K562 treated with DMSO at 1 percent for 48 hours (cell line): ENCODE data around the gene OBSCN. TPM values are rescaled to one million over a fixed set of nuclear protein-coding genes. Genes with fewer than 3 reads are reported as not detected.

ENCODE experiments used
- total RNA-seq: library from RNA; unstranded; fragments of 300-600 nt; gene quantifications from 2 replicates; pipeline ENCODE4 v1.2.3, GENCODE V29; 2022; ENCODE audit warnings: low replicate concordance; ENCODE audit errors: extremely low read depth

OBSCN gene, protein sequence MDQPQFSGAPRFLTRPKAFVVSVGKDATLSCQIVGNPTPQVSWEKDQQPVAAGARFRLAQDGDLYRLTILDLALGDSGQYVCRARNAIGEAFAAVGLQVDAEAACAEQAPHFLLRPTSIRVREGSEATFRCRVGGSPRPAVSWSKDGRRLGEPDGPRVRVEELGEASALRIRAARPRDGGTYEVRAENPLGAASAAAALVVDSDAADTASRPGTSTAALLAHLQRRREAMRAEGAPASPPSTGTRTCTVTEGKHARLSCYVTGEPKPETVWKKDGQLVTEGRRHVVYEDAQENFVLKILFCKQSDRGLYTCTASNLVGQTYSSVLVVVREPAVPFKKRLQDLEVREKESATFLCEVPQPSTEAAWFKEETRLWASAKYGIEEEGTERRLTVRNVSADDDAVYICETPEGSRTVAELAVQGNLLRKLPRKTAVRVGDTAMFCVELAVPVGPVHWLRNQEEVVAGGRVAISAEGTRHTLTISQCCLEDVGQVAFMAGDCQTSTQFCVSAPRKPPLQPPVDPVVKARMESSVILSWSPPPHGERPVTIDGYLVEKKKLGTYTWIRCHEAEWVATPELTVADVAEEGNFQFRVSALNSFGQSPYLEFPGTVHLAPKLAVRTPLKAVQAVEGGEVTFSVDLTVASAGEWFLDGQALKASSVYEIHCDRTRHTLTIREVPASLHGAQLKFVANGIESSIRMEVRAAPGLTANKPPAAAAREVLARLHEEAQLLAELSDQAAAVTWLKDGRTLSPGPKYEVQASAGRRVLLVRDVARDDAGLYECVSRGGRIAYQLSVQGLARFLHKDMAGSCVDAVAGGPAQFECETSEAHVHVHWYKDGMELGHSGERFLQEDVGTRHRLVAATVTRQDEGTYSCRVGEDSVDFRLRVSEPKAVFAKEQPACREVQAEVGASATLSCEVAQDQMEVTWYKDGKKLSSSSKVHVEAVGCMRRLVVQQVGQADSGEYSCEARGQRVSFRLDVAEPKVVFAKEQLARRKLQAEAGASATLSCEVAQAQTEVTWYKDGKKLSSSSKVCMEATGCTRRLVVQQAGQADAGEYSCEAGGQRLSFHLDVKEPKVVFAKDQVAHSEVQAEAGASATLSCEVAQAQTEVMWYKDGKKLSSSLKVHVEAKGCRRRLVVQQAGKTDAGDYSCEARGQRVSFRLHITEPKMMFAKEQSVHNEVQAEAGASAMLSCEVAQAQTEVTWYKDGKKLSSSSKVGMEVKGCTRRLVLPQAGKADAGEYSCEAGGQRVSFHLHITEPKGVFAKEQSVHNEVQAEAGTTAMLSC (N-terminal part only)
- total RNA-seq: not detected in 2 replicates

DNA sequence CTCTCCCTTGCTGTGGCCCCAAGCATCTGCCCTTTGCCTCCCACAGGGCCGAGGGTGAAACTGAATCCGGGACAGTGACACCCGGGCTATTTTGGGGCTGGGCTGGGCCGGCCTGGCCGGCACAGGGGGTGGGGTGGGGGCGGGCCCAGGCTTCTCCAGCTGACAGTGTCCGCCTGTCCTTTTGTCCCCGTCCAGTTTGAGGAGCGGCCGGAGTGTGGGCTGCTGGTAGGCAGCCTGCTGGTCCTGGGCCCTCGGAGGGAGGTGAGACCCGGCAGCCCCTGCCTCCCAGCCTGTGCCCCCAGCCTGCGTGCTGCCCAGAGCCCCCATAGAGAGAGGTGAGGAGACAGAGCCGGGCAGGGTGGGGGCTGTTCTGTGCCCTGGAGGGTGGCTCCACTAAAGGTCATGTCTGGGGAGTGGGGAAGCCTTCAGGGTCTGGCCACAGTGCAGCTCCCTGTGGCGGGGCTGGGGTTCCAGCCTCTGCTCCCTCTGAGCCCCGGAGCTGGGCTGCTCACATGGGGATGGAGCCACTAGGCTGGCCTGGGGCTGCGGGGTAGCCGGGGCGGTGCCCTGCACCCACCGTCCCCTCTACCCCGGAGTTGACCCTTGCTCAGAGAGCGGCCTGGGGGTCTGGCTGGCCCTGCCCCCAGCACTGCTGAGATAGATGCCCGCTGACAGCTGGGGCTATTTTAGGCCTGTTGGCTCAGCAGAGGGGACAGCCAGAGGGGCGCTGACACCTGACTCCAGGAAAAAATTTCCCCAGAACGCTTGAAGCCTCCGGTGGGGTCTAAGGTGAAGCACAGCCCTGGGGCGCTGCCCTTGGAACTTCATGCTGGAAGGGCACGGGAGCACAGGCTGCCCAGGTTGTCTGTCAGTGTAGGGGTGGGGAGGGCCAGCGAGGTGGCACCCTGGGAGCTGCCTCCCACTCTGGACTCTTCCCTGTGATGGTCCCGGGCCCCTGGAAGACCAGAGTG lies at the start of gene OBSCN:
OBSCN (plus strand) TSS at position 194 of the 971 bp plus-strand sequence. CDS start 3,740 bp downstream, outside the sequence.

DNA sequence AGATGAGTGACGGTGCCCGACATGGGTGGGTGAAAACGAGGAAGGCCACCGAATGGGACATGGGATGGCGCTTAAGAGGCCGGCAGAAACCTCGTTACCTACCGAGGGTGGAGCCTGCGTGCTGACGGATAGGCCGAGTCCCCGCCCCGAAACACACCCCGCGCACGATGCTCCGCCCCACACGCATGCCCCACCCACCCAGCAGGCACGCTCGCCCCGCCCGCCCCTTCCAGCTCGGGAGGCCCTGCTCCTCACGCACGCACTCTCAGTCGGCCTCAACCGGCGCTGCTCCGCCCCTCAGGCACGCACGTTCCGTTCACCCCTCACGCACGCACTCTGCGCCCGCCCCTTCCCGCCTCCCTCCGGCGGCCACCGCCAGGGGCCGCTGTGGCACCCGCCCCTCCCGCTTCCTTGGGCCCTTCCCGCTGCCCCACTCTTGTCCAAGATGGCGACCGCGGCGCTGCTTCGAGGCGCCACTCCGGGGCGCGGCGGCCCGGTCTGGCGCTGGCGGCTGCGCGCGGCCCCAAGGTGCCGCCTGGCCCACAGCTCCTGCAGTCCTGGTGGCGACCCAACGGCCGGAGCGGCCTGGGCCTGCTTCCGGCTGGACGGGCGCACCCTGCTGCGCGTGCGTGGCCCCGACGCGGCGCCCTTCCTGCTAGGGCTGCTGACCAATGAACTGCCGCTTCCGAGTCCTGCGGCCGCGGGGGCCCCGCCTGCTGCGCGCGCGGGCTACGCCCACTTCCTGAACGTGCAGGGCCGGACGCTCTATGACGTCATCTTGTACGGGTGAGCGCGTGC lies 42.3 kb upstream of the OBSCN start, which contains the start of gene IBA57:
IBA57 (plus strand) TSS at position 433 of the 798 bp plus-strand sequence; CDS start at position 446, 13 bp downstream.

DNA sequence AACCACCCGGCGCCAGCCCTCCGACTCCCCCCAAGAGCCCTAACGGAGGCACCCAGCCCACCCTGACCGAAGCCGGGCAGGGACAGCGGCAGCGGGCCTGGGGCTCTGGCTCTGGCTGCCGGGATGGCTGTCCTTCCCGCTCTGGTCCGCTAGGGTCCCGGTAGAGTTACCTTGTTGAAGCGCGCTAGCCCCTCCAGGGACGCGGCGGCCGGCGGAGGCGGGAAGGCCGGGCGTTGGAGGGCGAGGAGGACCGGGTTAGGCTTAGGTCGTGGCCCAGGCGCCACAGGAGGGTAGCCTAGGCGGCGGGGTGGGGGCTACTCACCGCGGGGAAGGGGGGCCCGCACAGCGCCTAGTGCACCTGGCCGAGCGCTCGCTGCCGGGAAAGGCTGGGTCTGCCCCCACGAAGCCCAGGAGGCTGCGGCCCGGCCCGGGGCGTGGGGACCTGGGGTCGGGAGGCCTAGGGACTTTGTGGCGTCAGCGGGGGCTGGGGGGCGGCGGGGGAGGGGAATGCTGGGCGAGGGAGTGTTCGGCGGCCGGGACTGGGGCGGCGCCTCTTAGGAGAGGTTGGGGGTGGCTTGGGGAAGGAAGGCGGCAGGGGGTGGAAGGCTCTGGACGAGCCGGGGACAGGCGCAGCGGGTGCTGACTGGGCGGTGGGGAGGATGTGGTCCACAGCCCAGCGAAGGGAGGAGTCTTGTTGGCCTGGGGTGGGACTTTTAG lies 208.5 kb downstream of the OBSCN start, which contains the start of gene TRIM17:
TRIM17 (minus strand) TSS at position 645 of the 717 bp plus-strand sequence. CDS start 1,789 bp downstream, outside the sequence.

Other genes starting within 250 kb of the OBSCN start
- gene WNT3A, start 201.0 kb upstream of the OBSCN start, total RNA-seq: not detected in 2 replicates
- 215 and 553 TPM in 2 replicates for gene ARF1, start 125.3 kb upstream of the OBSCN start, total RNA-seq
- gene C1orf35, start 104.7 kb upstream of the OBSCN start, total RNA-seq: not detected in 2 replicates
- not detected in 2 replicates for gene MRPL55, start 98.7 kb upstream of the OBSCN start, total RNA-seq
- not detected in 2 replicates for gene GUK1, start 67.8 kb upstream of the OBSCN start, total RNA-seq
- gene GJC2, start 58.1 kb upstream of the OBSCN start, total RNA-seq: not detected in 2 replicates
- gene IBA57, start 42.2 kb upstream of the OBSCN start, total RNA-seq: not detected in 2 replicates
- gene TRIM11, start 198.8 kb downstream of the OBSCN start, total RNA-seq: not detected in 2 replicates
- not detected in 2 replicates for gene TRIM17, start 208.8 kb downstream of the OBSCN start, total RNA-seq